OCI-LY1 (cell line): ENCODE measurements around the gene CEP162.
"Not testable (repeated sequence)": the region's sequence is repeated elsewhere in the genome, so short reads cannot be mapped to it uniquely, and the experiment has no call there.

Source experiments
- H2AFZ ChIP-seq: fragments of 200-600 bp; sonication (generic), shearing (Covaris generic); 2 replicates; pipeline ENCODE4 v1.6.0; 2014; ENCODE audit warnings: antibody characterized with exemption, mild to moderate bottlenecking, low read length
- H3F3A ChIP-seq: fragments of 200-600 bp; sonication (generic), shearing (Covaris generic); 2 replicates; pipeline ENCODE4 v1.6.0; 2014; ENCODE audit warnings: mild to moderate bottlenecking, antibody characterized with exemption, low read length, moderate library complexity; ENCODE audit not compliant: insufficient read depth
- H3K27ac ChIP-seq: fragments of 200-600 bp; sonication (generic); 2 replicates; pipeline ENCODE4 v1.5.1; 2014; ENCODE audit warnings: low read length, mixed run types, mild to moderate bottlenecking, low read depth; ENCODE audit not compliant: poor library complexity, severe bottlenecking
- H3K27me3 ChIP-seq: fragments of 200-600 bp; sonication (generic); 2 replicates; pipeline ENCODE4 v1.6.0; 2014; ENCODE audit warnings: antibody characterized with exemption, mild to moderate bottlenecking, low read length, moderate library complexity; ENCODE audit not compliant: insufficient read depth
- H3K36me3 ChIP-seq: fragments of 200-600 bp; sonication (generic); 2 replicates; pipeline ENCODE4 v1.6.1; 2014; ENCODE audit warnings: mild to moderate bottlenecking, antibody characterized with exemption, low read length, moderate library complexity, mixed read lengths; ENCODE audit not compliant: insufficient read depth
- H3K4me1 ChIP-seq: fragments of 200-600 bp; sonication (generic); 2 replicates; pipeline ENCODE4 v1.5.1; 2014; ENCODE audit warnings: mild to moderate bottlenecking, low read length, moderate library complexity; ENCODE audit not compliant: insufficient read depth, severe bottlenecking
- H3K4me2 ChIP-seq: fragments of 200-600 bp; sonication (generic), shearing (Covaris generic); 2 replicates; pipeline ENCODE4 v1.6.1; 2014; ENCODE audit warnings: low read length
- H3K4me3 ChIP-seq: fragments of 200-600 bp; sonication (generic); 2 replicates; pipeline ENCODE4 v1.5.1; 2014; ENCODE audit warnings: low read length, low read depth, mild to moderate bottlenecking, mixed read lengths; ENCODE audit not compliant: poor library complexity, severe bottlenecking
- H3K79me2 ChIP-seq: fragments of 200-600 bp; shearing (Covaris generic); 2 replicates; pipeline ENCODE4 v1.6.1; 2016; ENCODE audit warnings: mixed run types, low read length, mixed read lengths; ENCODE audit not compliant: insufficient read depth
- H3K9ac ChIP-seq: fragments of 200-600 bp; sonication (generic), shearing (Covaris generic); 2 replicates; pipeline ENCODE4 v1.6.1; 2014; ENCODE audit warnings: mild to moderate bottlenecking, low read length, mixed read lengths
- H3K9me2 ChIP-seq: fragments of 200-600 bp; sonication (generic), shearing (Covaris generic); 2 replicates; pipeline ENCODE4 v1.6.1; 2014; ENCODE audit warnings: low read depth, mild to moderate bottlenecking, low read length, mixed read lengths
- H3K9me3 ChIP-seq: fragments of 200-600 bp; shearing (Covaris generic); 2 replicates; pipeline ENCODE4 v1.6.1; 2014; ENCODE audit warnings: low read length, mixed read lengths
- H4K20me1 ChIP-seq: fragments of 200-600 bp; sonication (generic), shearing (Covaris generic); 2 replicates; pipeline ENCODE4 v1.6.0; 2016; ENCODE audit warnings: mild to moderate bottlenecking, low read length; ENCODE audit not compliant: insufficient read depth
- CTCF ChIP-seq: fragments of 200-600 bp; sonication (generic), shearing (Covaris generic); IDR thresholded peaks from 2 replicates; pipeline ENCODE4 v1.5.1; 2017; ENCODE audit warnings: mild to moderate bottlenecking, antibody characterized with exemption, low read length, moderate library complexity, mixed read lengths
- EZH2 ChIP-seq: fragments of 200-600 bp; sonication (generic), shearing (Covaris generic); IDR thresholded peaks from 2 replicates; pipeline ENCODE4 v1.8.0; 2017; ENCODE audit warnings: borderline replicate concordance, mixed run types, mild to moderate bottlenecking, antibody characterized with exemption, low read length, moderate library complexity, mixed read lengths

The CEP162 gene

GRCh38 chr6:84224251-84224650, 3.2 kb downstream of the CEP162 start:
- Histone ChIP-seq H3K79me2 (no peaks in the 10 kb centered on the region), H3F3A (no peaks in the 10 kb centered on the region)

GRCh38 chr6:84223608-84224007, 3.8 kb downstream of the CEP162 start:
- not testable (repeated sequence) for H3K9ac ChIP-seq, H3K4me3 ChIP-seq, H4K20me1 ChIP-seq, H3K79me2 ChIP-seq, H3F3A ChIP-seq, H3K9me2 ChIP-seq, H3K9me3 ChIP-seq, H3K27me3 ChIP-seq, H3K36me3 ChIP-seq, H3K4me2 ChIP-seq, H2AFZ ChIP-seq, H3K27ac ChIP-seq
- peaks cover 23% of the 10 kb centered on the region for H3K4me1 ChIP-seq

More at GRCh38 chr6:84224251-84224650, 3.2 kb downstream of the CEP162 start:
- TF ChIP-seq CTCF (no peak), EZH2 (no peak)
- H3K27ac ChIP-seq = no peak overlapping the region
- peaks cover 23% of the 10 kb centered on the region for H3K4me1 ChIP-seq
- no peak overlapping the region for H3K9ac ChIP-seq
- no peaks in the 10 kb centered on the region for H3K9me2 ChIP-seq
- H3K27me3 ChIP-seq = no peaks in the 10 kb centered on the region
- H3K4me3 ChIP-seq = no peak overlapping the region
- no peak overlapping the region for H2AFZ ChIP-seq
- H4K20me1 ChIP-seq = no peaks in the 10 kb centered on the region
- no peak overlapping the region for H3K4me2 ChIP-seq
- no peaks in the 10 kb centered on the region for H3K9me3 ChIP-seq
- H3K36me3 ChIP-seq = no peaks in the 10 kb centered on the region

- peaks cover 17% of the 10 kb centered on the region for H3K4me1 ChIP-seq
- H3K4me3 ChIP-seq = no peak overlapping the region
- H3K9me2 ChIP-seq = no peaks in the 10 kb centered on the region
- no peak overlapping the region for H3K9ac ChIP-seq
- H3K9me3 ChIP-seq = no peaks in the 10 kb centered on the region
- no peak overlapping the region for H3K27ac ChIP-seq
- H2AFZ ChIP-seq = no peak overlapping the region
- no peak overlapping the region for H3K4me2 ChIP-seq
- H3K79me2 ChIP-seq = no peaks in the 10 kb centered on the region
- no peaks in the 10 kb centered on the region for H3F3A ChIP-seq
- H4K20me1 ChIP-seq = no peaks in the 10 kb centered on the region
- TF ChIP-seq CTCF (no peak), EZH2 (no peak)
- no peaks in the 10 kb centered on the region for H3K27me3 ChIP-seq
- H3K36me3 ChIP-seq = no peaks in the 10 kb centered on the region
These were observed 5.0 kb downstream of the CEP162 start for GRCh38 chr6:84222426-84222825.

- H3K27me3 ChIP-seq = no peaks in the 10 kb centered on the region
- no peaks in the 10 kb centered on the region for H3F3A ChIP-seq
- H3K9me3 ChIP-seq = no peaks in the 10 kb centered on the region
- H4K20me1 ChIP-seq = no peaks in the 10 kb centered on the region
- H3K4me2 ChIP-seq = no peak overlapping the region
- no peak for TF ChIP-seq EZH2
- TF ChIP-seq CTCF = peak; percentile 54
- no peaks in the 10 kb centered on the region for H3K36me3 ChIP-seq
- H3K27ac ChIP-seq = no peak overlapping the region
- H3K79me2 ChIP-seq = no peaks in the 10 kb centered on the region
- H3K9me2 ChIP-seq = no peaks in the 10 kb centered on the region
- H3K9ac ChIP-seq = no peak overlapping the region
- H2AFZ ChIP-seq = no peak overlapping the region
- no peak overlapping the region for H3K4me3 ChIP-seq
- peaks cover 4% of the 10 kb centered on the region for H3K4me1 ChIP-seq
These were observed 6.5 kb downstream of the CEP162 start for GRCh38 chr6:84220809-84221409.
